Fibroblast of lung (primary cell): Measurements from ENCODE around the gene HINT3. TPM values are rescaled to one million over a fixed set of nuclear protein-coding genes. Genes with fewer than 3 reads are reported as not detected.

Experiments used
- DNase-seq, 2 donors: peaks; one replicate each; pipeline versions ENCODE4 v3.0.0 to v3.0.0-alpha.2; 2010; ENCODE audit warnings: low read depth in 2 of 2
- H2AFZ ChIP-seq: 2 replicates; pipeline ENCODE4 v1.5.1; 2012; ENCODE audit warnings: low read length, control low read depth, inconsistent platforms
- H3K27ac ChIP-seq: 2 replicates; pipeline ENCODE4 v1.5.1; 2011; ENCODE audit warnings: low read length, control low read depth; ENCODE audit not compliant: insufficient read depth
- H3K27me3 ChIP-seq: 2 replicates; pipeline ENCODE4 v1.5.1; 2011; ENCODE audit warnings: mild to moderate bottlenecking, low read length; ENCODE audit not compliant: control insufficient read depth, insufficient read depth
- H3K36me3 ChIP-seq: 2 replicates; pipeline ENCODE4 v1.5.1; 2011; ENCODE audit warnings: low read length; ENCODE audit not compliant: control insufficient read depth, insufficient read depth
- H3K4me1 ChIP-seq: 2 replicates; pipeline ENCODE4 v1.5.1; 2011; ENCODE audit warnings: low read length; ENCODE audit not compliant: control insufficient read depth, insufficient read depth; ENCODE audit errors: extremely low read depth
- H3K4me2 ChIP-seq: 2 replicates; pipeline ENCODE4 v1.5.1; 2011; ENCODE audit warnings: low read length, control low read depth; ENCODE audit not compliant: insufficient read depth; ENCODE audit errors: extremely low read depth
- H3K4me3 ChIP-seq, 4 experiments: fragments of 200-600 bp in 1 of 4; sonication (generic) in 1 of 4; replicated peaks in 1 of 4; 2 replicates each; pipeline ENCODE4 v1.5.1; 2011 to 2016; ENCODE audit warnings: low read length in 4 of 4, low read depth in 3 of 4, mild to moderate bottlenecking in 3 of 4, control low read depth in 2 of 4, inconsistent platforms in 1 of 4, mixed read lengths in 1 of 4; ENCODE audit not compliant: insufficient read depth in 1 of 4; ENCODE audit errors: control extremely low read depth in 1 of 4
- H3K79me2 ChIP-seq: 2 replicates; pipeline ENCODE4 v1.5.1; 2012; ENCODE audit warnings: mild to moderate bottlenecking, low read length, inconsistent platforms; ENCODE audit not compliant: control insufficient read depth, insufficient read depth
- H3K9ac ChIP-seq: 2 replicates; pipeline ENCODE4 v1.5.1; 2011; ENCODE audit warnings: mild to moderate bottlenecking, low read length, control low read depth; ENCODE audit not compliant: insufficient read depth
- H3K9me3 ChIP-seq: 2 replicates; pipeline ENCODE4 v1.5.1; 2012; ENCODE audit warnings: low read depth, low read length; ENCODE audit not compliant: control insufficient read depth, insufficient read depth
- H4K20me1 ChIP-seq: 2 replicates; pipeline ENCODE4 v1.5.1; 2011; ENCODE audit warnings: low read length; ENCODE audit not compliant: control insufficient read depth, insufficient read depth; ENCODE audit errors: extremely low read depth
- EZH2 ChIP-seq: IDR thresholded peaks from 2 replicates; pipeline ENCODE4 v1.5.1; 2012; ENCODE audit warnings: low read length, control low read depth, mild to moderate bottlenecking; ENCODE audit errors: missing control alignments
- polyA plus RNA-seq, 2 donors: library from polyadenylated mRNA; depleted of rRNA in 1 of 2; stranded (reverse) in 1 of 2; unstranded in 1 of 2; fragments of >200 nt; gene quantifications; 2 replicates each; pipeline ENCODE4 v1.2.1, GENCODE V29; 2011 to 2012; ENCODE audit warnings: missing spikeins in 1 of 2
- total RNA-seq: library from RNA; depleted of rRNA; stranded (reverse); fragments of >200 nt; gene quantifications from 2 replicates; pipeline ENCODE4 v1.2.1, GENCODE V29; 2014
- TF ChIP-seq, protein P1 (sequence below), 2 donors: IDR thresholded peaks in 1 of 2; conservative IDR thresholded peaks in 1 of 2; 1 replicate in 1 of 2; 2 replicates in 1 of 2; pipeline ENCODE4 v1.5.1; 2011 to 2012; ENCODE audit warnings: low read length in 2 of 2, control low read depth in 1 of 2, inconsistent platforms in 1 of 2, low read depth in 1 of 2, mild to moderate bottlenecking in 1 of 2

HINT3 gene
- total and polyA plus RNA-seq, 2 donors (not counting 1 experiment from before 2014, with no cell fraction given): 2.1 to 36.8 TPM

GRCh38 chr6:125951323-125951722 lies 5.2 kb upstream of the HINT3 start:
- H3K4me3 ChIP-seq: no peak overlapping the region
- no peaks in the 10 kb centered on the region for H3K9me3 ChIP-seq
- no peak for TF ChIP-seq EZH2
- TF ChIP-seq, protein P1, sequence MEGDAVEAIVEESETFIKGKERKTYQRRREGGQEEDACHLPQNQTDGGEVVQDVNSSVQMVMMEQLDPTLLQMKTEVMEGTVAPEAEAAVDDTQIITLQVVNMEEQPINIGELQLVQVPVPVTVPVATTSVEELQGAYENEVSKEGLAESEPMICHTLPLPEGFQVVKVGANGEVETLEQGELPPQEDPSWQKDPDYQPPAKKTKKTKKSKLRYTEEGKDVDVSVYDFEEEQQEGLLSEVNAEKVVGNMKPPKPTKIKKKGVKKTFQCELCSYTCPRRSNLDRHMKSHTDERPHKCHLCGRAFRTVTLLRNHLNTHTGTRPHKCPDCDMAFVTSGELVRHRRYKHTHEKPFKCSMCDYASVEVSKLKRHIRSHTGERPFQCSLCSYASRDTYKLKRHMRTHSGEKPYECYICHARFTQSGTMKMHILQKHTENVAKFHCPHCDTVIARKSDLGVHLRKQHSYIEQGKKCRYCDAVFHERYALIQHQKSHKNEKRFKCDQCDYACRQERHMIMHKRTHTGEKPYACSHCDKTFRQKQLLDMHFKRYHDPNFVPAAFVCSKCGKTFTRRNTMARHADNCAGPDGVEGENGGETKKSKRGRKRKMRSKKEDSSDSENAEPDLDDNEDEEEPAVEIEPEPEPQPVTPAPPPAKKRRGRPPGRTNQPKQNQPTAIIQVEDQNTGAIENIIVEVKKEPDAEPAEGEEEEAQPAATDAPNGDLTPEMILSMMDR (conservative IDR thresholded peaks at IDR 0.05 in 1 of 2, IDR thresholded peaks at IDR 0.05 in 1 of 2; ENCODE audit: low read depth in 1 of 2, low read length in 2 of 2): no peak
- no peaks in the 10 kb centered on the region for H3K36me3 ChIP-seq
- H3K79me2 ChIP-seq: no peaks in the 10 kb centered on the region
- H3K4me2 ChIP-seq: no peak overlapping the region
- H2AFZ ChIP-seq: no peak overlapping the region
- no peak overlapping the region for H3K9ac ChIP-seq
- no peak overlapping the region for H3K27ac ChIP-seq
- no peak for DNase-seq
- H4K20me1 ChIP-seq: no peaks in the 10 kb centered on the region
- peaks cover 4% of the 10 kb centered on the region for H3K4me1 ChIP-seq
- H3K27me3 ChIP-seq: no peaks in the 10 kb centered on the region

DNA sequence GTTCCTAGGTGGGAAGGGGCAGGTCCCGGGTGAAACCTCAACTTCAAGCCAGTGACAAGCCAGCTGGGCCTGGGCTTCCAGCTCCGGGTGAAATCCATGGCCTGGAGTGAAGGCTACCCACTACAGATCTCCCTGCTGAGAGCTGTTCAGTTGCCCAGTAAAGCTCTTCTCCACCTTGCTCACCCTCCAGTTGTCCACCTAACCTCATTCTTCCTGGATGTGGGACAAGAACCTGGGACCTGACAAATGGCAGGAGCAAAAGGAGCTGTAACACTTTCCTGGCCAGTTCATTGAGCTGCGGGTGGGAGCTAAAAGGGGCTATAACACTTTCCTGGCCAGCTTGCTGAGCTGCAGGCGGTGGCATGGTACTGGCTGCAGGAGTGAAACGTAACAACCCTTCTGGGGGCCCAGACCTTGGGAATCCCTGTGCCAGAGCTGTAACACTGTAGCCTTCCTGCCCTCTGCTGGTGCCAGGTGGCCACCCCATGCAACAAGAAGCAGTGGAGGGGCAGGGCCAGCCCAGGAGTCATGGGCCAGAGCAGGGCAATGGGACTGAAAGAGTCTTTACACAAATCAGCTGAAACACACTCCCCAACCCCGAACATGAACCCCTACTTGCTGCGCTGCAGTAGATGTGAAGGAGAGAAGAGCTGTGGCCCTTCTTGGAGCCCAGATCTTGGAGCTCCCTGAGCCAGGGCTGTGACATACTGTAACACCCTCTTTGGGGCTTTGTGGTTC lies 3.6 kb upstream of the HINT3 start:
- Histone ChIP-seq H3K4me2 (no peak overlapping the region), H3K4me3 (no peak overlapping the region), H3K9ac (no peak overlapping the region), H3K36me3 (no peaks in the 10 kb centered on the region), H3K27me3 (no peaks in the 10 kb centered on the region), H3K79me2 (peaks cover 3% of the 10 kb centered on the region), H3K4me1 (no peaks in the 10 kb centered on the region), H2AFZ (no peak overlapping the region), H3K27ac (no peak overlapping the region), H3K9me3 (no peaks in the 10 kb centered on the region), H4K20me1 (no peaks in the 10 kb centered on the region)
- peak in 1 of 2 donors; percentile 14 for DNase-seq
- no peak for TF ChIP-seq EZH2
- TF ChIP-seq, protein P1 (conservative IDR thresholded peaks at IDR 0.05 in 1 of 2, IDR thresholded peaks at IDR 0.05 in 1 of 2; ENCODE audit: low read depth in 1 of 2, low read length in 2 of 2): peak in 1 of 2 donors; percentile 38

GRCh38 chr6:125953502-125953875 lies 3.1 kb upstream of the HINT3 start:
- no peak overlapping the region for H3K4me2 ChIP-seq
- H3K27ac ChIP-seq: no peak overlapping the region
- no peaks in the 10 kb centered on the region for H4K20me1 ChIP-seq
- H3K9me3 ChIP-seq: no peaks in the 10 kb centered on the region
- H3K4me1 ChIP-seq: no peaks in the 10 kb centered on the region
- no peak for DNase-seq
- no peak overlapping the region for H2AFZ ChIP-seq
- no peak overlapping the region for H3K4me3 ChIP-seq
- no peaks in the 10 kb centered on the region for H3K36me3 ChIP-seq
- no peak for TF ChIP-seq EZH2
- TF ChIP-seq, protein P1 (conservative IDR thresholded peaks at IDR 0.05 in 1 of 2, IDR thresholded peaks at IDR 0.05 in 1 of 2; ENCODE audit: low read depth in 1 of 2, low read length in 2 of 2): no peak
- H3K9ac ChIP-seq: no peak overlapping the region
- H3K27me3 ChIP-seq: no peaks in the 10 kb centered on the region
- peaks cover 3% of the 10 kb centered on the region for H3K79me2 ChIP-seq
